Measurements from ENCODE around the gene PLEKHH1.

DNA sequence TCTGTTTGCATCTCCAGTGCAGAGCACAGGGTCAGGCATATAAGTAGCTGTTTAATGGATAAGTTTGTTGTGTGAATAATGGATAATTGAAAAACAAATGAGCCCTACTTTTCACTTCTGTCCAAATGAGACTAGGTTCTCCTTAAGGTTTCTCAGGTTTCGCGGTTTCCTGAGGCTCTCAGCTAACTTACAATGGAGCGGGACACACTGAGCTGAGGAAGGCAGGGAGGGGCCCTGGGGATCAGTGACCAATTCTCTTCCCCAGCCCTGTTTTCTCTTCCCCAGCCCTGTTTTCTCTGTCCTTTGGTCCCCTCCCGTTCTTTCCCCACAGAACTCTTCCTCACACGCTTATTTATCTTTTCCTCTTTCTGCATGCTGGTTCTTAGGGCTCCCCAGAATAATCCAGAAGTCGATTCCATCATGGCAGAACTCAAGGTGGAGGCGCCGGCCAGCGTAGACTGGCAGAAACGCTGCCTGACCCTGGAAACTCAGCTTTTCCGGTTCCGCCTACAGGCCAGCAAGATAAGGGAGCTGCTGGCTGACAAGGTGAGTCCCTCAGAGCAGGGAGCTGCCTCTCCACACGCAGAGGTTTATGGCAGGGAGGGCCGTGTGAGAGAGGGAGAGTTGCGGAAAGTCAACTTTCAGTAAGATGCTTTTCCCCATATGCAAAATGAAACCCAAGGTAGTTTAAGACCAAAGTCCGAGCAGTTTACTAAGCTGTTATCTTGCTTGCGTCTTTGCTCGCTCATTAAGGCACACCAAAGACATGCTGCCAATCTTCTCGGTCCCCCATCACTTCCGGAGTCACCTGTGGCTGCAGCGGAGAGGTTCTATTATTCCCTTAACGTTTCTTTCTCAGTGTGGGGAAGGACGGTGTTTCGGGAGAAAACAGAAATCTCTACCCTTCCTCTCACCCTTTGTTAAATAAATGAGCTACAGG lies 8.6 kb downstream of the PLEKHH1 start:
- TF ChIP-seq, protein P1, sequence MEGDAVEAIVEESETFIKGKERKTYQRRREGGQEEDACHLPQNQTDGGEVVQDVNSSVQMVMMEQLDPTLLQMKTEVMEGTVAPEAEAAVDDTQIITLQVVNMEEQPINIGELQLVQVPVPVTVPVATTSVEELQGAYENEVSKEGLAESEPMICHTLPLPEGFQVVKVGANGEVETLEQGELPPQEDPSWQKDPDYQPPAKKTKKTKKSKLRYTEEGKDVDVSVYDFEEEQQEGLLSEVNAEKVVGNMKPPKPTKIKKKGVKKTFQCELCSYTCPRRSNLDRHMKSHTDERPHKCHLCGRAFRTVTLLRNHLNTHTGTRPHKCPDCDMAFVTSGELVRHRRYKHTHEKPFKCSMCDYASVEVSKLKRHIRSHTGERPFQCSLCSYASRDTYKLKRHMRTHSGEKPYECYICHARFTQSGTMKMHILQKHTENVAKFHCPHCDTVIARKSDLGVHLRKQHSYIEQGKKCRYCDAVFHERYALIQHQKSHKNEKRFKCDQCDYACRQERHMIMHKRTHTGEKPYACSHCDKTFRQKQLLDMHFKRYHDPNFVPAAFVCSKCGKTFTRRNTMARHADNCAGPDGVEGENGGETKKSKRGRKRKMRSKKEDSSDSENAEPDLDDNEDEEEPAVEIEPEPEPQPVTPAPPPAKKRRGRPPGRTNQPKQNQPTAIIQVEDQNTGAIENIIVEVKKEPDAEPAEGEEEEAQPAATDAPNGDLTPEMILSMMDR (IDR thresholded peaks at IDR 0.05), result no peak
- TF ChIP-seq POLR2A (IDR thresholded peaks at IDR 0.05) (no peak), EP300 (IDR thresholded peaks at IDR 0.05) (no peak)

Data from tibial nerve (tissue), 4 donors.